K562 (cell line): ENCODE measurements around the gene AGPAT2. TPM values are rescaled to one million over a fixed set of nuclear protein-coding genes. Genes with fewer than 3 reads are reported as not detected.
A peak's percentile ranks its signal among the peaks of the same experiment; 100 is the strongest.

Experiments used
- BRF1 ChIP-seq: IDR thresholded peaks from 3 replicates; pipeline ENCODE4 v1.6.1; 2011; ENCODE audit warnings: borderline replicate concordance, mild to moderate bottlenecking; ENCODE audit not compliant: insufficient read length; ENCODE audit errors: extremely low read depth
- CBX5 ChIP-seq: IDR thresholded peaks from 2 replicates; pipeline ENCODE4 v1.6.1; 2014; ENCODE audit warnings: low read depth, borderline replicate concordance
- FOXK1 ChIP-seq: sonication (generic); formaldehyde crosslinking; IDR thresholded peaks from 2 replicates; pipeline ENCODE4 v1.8.0; 2022; ENCODE audit warnings: missing genetic modification reagents, mild to moderate bottlenecking, borderline replicate concordance
- ILK ChIP-seq: fragments of 450-650 bp; IDR thresholded peaks from 2 replicates; pipeline ENCODE4 v1.6.1; 2016; ENCODE audit warnings: missing genetic modification characterization, low read depth, mild to moderate bottlenecking, missing compliant biosample characterization, moderate library complexity, borderline replicate concordance
- MAFF ChIP-seq: IDR thresholded peaks from 2 replicates; pipeline ENCODE4 v1.6.1; 2012; ENCODE audit warnings: low read length, improper control_type of control experiment
- NCOA1 ChIP-seq: fragments of 450-650 bp; IDR thresholded peaks from 2 replicates; pipeline ENCODE4 v1.6.1; 2016; ENCODE audit warnings: low read depth
- POLR2B ChIP-seq: fragments of 450-650 bp; IDR thresholded peaks from 2 replicates; pipeline ENCODE4 v1.6.1; 2018; ENCODE audit warnings: low read depth; ENCODE audit not compliant: partially characterized antibody
- RBM22 ChIP-seq: fragments of 200-400 bp; formaldehyde crosslinking; IDR thresholded peaks from 2 replicates; pipeline ENCODE4 v1.6.1; 2018; ENCODE audit warnings: low read length, low read depth; ENCODE audit not compliant: poor library complexity, severe bottlenecking
- SP1 ChIP-seq: sonication (generic); formaldehyde crosslinking; IDR thresholded peaks from 2 replicates; pipeline ENCODE4 v1.8.1; 2022; ENCODE audit warnings: mild to moderate bottlenecking, missing genetic modification reagents
- ZBED1 ChIP-seq: IDR thresholded peaks from 2 replicates; pipeline ENCODE4 v1.6.1; 2014
- polyA plus RNA-seq, 8 experiments: library from polyadenylated mRNA; depleted of rRNA in 4 of 8; stranded (reverse) in 5 of 8; unstranded in 3 of 8; fragments of >200 nt; fragmentation: Nextera tagmentation in 2 of 8; fragmentation: Illumina TruSeq in 1 of 8; extraction: Ambion mirVana in 2 of 8; extraction: Trizol in 1 of 8; gene quantifications; 2 replicates each; pipeline versions ENCODE4 v1.2.1 to v1.2.3, GENCODE V29; 2011 to 2014; ENCODE audit warnings: inconsistent platforms in 1 of 8, missing spikeins in 1 of 8
- total RNA-seq, 7 experiments: library from RNA; depleted of rRNA in 6 of 7; stranded (reverse); fragments of >200 nt in 6 of 7; fragmentation: Illumina TruSeq in 2 of 7; extraction: Trizol in 2 of 7; gene quantifications; 2 replicates each; pipeline versions ENCODE4 v1.2.1 to v1.2.3, GENCODE V29; 2011 to 2021; ENCODE audit warnings: low replicate concordance in 1 of 7
- TF ChIP-seq, protein P1 (sequence below), 2 experiments: fragments of 450-650 bp; IDR thresholded peaks; 2 replicates each; pipeline ENCODE4 v1.6.1; 2018; ENCODE audit warnings: mild to moderate bottlenecking in 2 of 2, low read depth in 1 of 2; ENCODE audit not compliant: partially characterized antibody in 2 of 2
- TF ChIP-seq, protein P2 (sequence below), 2 experiments: fragments of 450-650 bp; formaldehyde crosslinking in 1 of 2; IDR thresholded peaks; 2 replicates each; pipeline versions ENCODE4 v1.4.0 to v1.6.1; 2014 to 2020; ENCODE audit warnings: mild to moderate bottlenecking in 2 of 2, borderline replicate concordance in 1 of 2, low read depth in 1 of 2
- TF ChIP-seq, protein P3 (sequence below): sonication (generic); formaldehyde crosslinking; IDR thresholded peaks from 2 replicates; pipeline ENCODE4 v1.8.1; 2023; ENCODE audit warnings: mild to moderate bottlenecking, missing genetic modification reagents

AGPAT2 gene
- total and polyA plus RNA-seq, 9 of the 15 experiments (the other 6 are each of a cell fraction or from before 2014, with no cell fraction given): 0.13 to 54.5 (median 23.9) TPM

DNA sequence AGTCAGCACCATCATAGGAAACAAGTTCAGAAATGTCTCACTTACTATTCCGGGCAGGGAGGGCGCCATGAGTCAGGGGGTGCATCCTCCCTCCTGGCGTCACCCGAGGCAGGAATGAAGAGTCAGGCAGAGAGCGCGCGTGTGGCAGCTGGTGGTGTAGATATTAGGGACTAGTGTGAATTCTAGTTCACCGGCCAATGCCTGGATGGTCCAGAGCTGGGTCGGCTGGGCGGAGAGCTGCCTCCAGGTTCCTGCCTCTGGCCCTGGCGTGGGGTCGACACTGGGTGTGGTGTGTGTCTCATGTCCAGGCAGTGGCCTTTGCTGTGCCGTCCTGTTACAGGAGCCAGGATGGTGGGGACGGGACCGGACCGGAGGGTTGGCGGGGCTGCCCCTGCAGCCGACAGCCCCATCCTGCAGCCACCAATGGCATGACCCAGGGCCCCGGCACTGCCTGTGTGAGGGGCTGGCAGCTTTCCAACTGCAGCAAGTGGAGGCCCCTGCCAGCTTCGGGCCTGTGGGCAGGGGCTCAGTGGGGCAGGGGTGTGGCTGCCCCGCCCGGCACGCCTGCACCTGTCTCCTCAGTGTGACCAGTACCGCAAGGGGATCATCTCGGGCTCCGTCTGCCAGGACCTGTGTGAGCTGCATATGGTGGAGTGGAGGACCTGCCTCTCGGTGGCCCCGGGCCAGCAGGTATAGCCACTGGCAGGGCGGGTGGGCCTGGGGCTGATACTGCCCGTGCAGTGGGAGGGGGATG, 34.3 kb upstream of the AGPAT2 start (continued):
- TF ChIP-seq, protein P1, sequence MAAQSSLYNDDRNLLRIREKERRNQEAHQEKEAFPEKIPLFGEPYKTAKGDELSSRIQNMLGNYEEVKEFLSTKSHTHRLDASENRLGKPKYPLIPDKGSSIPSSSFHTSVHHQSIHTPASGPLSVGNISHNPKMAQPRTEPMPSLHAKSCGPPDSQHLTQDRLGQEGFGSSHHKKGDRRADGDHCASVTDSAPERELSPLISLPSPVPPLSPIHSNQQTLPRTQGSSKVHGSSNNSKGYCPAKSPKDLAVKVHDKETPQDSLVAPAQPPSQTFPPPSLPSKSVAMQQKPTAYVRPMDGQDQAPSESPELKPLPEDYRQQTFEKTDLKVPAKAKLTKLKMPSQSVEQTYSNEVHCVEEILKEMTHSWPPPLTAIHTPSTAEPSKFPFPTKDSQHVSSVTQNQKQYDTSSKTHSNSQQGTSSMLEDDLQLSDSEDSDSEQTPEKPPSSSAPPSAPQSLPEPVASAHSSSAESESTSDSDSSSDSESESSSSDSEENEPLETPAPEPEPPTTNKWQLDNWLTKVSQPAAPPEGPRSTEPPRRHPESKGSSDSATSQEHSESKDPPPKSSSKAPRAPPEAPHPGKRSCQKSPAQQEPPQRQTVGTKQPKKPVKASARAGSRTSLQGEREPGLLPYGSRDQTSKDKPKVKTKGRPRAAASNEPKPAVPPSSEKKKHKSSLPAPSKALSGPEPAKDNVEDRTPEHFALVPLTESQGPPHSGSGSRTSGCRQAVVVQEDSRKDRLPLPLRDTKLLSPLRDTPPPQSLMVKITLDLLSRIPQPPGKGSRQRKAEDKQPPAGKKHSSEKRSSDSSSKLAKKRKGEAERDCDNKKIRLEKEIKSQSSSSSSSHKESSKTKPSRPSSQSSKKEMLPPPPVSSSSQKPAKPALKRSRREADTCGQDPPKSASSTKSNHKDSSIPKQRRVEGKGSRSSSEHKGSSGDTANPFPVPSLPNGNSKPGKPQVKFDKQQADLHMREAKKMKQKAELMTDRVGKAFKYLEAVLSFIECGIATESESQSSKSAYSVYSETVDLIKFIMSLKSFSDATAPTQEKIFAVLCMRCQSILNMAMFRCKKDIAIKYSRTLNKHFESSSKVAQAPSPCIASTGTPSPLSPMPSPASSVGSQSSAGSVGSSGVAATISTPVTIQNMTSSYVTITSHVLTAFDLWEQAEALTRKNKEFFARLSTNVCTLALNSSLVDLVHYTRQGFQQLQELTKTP (IDR thresholded peaks at IDR 0.05; ENCODE audit: low read depth in 1 of 2, partially characterized antibody in 2 of 2): no peak
- TF ChIP-seq, protein P2, sequence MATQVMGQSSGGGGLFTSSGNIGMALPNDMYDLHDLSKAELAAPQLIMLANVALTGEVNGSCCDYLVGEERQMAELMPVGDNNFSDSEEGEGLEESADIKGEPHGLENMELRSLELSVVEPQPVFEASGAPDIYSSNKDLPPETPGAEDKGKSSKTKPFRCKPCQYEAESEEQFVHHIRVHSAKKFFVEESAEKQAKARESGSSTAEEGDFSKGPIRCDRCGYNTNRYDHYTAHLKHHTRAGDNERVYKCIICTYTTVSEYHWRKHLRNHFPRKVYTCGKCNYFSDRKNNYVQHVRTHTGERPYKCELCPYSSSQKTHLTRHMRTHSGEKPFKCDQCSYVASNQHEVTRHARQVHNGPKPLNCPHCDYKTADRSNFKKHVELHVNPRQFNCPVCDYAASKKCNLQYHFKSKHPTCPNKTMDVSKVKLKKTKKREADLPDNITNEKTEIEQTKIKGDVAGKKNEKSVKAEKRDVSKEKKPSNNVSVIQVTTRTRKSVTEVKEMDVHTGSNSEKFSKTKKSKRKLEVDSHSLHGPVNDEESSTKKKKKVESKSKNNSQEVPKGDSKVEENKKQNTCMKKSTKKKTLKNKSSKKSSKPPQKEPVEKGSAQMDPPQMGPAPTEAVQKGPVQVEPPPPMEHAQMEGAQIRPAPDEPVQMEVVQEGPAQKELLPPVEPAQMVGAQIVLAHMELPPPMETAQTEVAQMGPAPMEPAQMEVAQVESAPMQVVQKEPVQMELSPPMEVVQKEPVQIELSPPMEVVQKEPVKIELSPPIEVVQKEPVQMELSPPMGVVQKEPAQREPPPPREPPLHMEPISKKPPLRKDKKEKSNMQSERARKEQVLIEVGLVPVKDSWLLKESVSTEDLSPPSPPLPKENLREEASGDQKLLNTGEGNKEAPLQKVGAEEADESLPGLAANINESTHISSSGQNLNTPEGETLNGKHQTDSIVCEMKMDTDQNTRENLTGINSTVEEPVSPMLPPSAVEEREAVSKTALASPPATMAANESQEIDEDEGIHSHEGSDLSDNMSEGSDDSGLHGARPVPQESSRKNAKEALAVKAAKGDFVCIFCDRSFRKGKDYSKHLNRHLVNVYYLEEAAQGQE (IDR thresholded peaks at IDR 0.05; ENCODE audit: borderline replicate concordance): no peak
- TF ChIP-seq, protein P2 (CRISPR knock-in tag; IDR thresholded peaks at IDR 0.05; ENCODE audit: low read depth): no peak
- TF ChIP-seq SP1 (no peak), BRF1 (no peak), MAFF (no peak), NCOA1 (no peak), FOXK1 (no peak), POLR2B (no peak), RBM22 (peak; percentile 41), ILK (no peak), ZBED1 (no peak), CBX5 (no peak)
- TF ChIP-seq, protein P3, sequence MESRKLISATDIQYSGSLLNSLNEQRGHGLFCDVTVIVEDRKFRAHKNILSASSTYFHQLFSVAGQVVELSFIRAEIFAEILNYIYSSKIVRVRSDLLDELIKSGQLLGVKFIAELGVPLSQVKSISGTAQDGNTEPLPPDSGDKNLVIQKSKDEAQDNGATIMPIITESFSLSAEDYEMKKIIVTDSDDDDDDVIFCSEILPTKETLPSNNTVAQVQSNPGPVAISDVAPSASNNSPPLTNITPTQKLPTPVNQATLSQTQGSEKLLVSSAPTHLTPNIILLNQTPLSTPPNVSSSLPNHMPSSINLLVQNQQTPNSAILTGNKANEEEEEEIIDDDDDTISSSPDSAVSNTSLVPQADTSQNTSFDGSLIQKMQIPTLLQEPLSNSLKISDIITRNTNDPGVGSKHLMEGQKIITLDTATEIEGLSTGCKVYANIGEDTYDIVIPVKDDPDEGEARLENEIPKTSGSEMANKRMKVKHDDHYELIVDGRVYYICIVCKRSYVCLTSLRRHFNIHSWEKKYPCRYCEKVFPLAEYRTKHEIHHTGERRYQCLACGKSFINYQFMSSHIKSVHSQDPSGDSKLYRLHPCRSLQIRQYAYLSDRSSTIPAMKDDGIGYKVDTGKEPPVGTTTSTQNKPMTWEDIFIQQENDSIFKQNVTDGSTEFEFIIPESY (CRISPR knock-in tag): 0 out of 2 replicates have a peak, but pooled peaks have one; percentile 22
